SK-N-SH treated with all-trans-retinoic acid at 6 μM for 48 hours (cell line): ENCODE results near the gene MIGA1.

Experiments used
- ATAC-seq: fragments of 200-7000 bp; cut with Tn5 transposase; 3 replicates; pipeline ENCODE4 v1.9.1; 2020; ENCODE audit warnings: mild to moderate bottlenecking, moderate library complexity
- CREB5 ChIP-seq: fragments of 250-450 bp; sonication (Bioruptor Pico); IDR thresholded peaks from 2 replicates; pipeline ENCODE4 v1.5.1; 2020; ENCODE audit warnings: low read depth, mild to moderate bottlenecking, moderate library complexity
- CSDC2 ChIP-seq: fragments of 250-450 bp; sonication (Bioruptor Pico); IDR thresholded peaks from 2 replicates; pipeline ENCODE4 v1.5.0; 2020; ENCODE audit warnings: mild to moderate bottlenecking, moderate library complexity
- CSRNP3 ChIP-seq: fragments of 250-450 bp; sonication (Bioruptor Pico); IDR thresholded peaks from 2 replicates; pipeline ENCODE4 v1.5.1; 2021; ENCODE audit warnings: mild to moderate bottlenecking, moderate library complexity
- ESRRG ChIP-seq: fragments of 250-450 bp; sonication (Bioruptor Pico); IDR thresholded peaks from 2 replicates; pipeline ENCODE4 v1.6.1; 2021; ENCODE audit warnings: mild to moderate bottlenecking
- GLIS3 ChIP-seq: fragments of 250-450 bp; sonication (Bioruptor Pico); IDR thresholded peaks from 2 replicates; pipeline ENCODE4 v1.5.0; 2020; ENCODE audit warnings: mild to moderate bottlenecking, moderate library complexity
- ISL1 ChIP-seq: fragments of 250-450 bp; sonication (Bioruptor Pico); IDR thresholded peaks from 2 replicates; pipeline ENCODE4 v2.1.2; 2022; ENCODE audit warnings: mild to moderate bottlenecking, moderate library complexity
- OSR1 ChIP-seq: fragments of 250-450 bp; sonication (Bioruptor Pico); IDR thresholded peaks from 2 replicates; pipeline ENCODE4 v1.8.0; 2022; ENCODE audit warnings: moderate library complexity, mild to moderate bottlenecking, inconsistent platforms
- POU6F1 ChIP-seq: fragments of 250-450 bp; sonication (Bioruptor Pico); IDR thresholded peaks from 2 replicates; pipeline ENCODE4 v1.8.0; 2021; ENCODE audit warnings: low read depth, mild to moderate bottlenecking, moderate library complexity, borderline replicate concordance
- SNAI2 ChIP-seq: fragments of 250-450 bp; sonication (Bioruptor Pico); IDR thresholded peaks from 2 replicates; pipeline ENCODE4 v1.5.0; 2020; ENCODE audit warnings: mild to moderate bottlenecking, moderate library complexity
- TCF4 ChIP-seq: fragments of 250-450 bp; sonication (Bioruptor Pico); IDR thresholded peaks from 2 replicates; pipeline ENCODE4 v1.8.0; 2021; ENCODE audit warnings: mild to moderate bottlenecking, moderate library complexity, borderline replicate concordance
- TOX ChIP-seq: fragments of 250-450 bp; sonication (Bioruptor Pico); IDR thresholded peaks from 2 replicates; pipeline ENCODE4 v1.8.0; 2021; ENCODE audit warnings: mild to moderate bottlenecking, moderate library complexity, borderline replicate concordance
- TSHZ2 ChIP-seq: fragments of 250-450 bp; sonication (Bioruptor Pico); IDR thresholded peaks from 2 replicates; pipeline ENCODE4 v1.5.0; 2020; ENCODE audit warnings: mild to moderate bottlenecking, moderate library complexity
- ZC3H10 ChIP-seq: fragments of 250-450 bp; sonication (Bioruptor Pico); IDR thresholded peaks from 2 replicates; pipeline ENCODE4 v1.5.1; 2021; ENCODE audit warnings: mild to moderate bottlenecking, moderate library complexity
- ZFP3 ChIP-seq: fragments of 250-450 bp; sonication (Bioruptor Pico); IDR thresholded peaks from 2 replicates; pipeline ENCODE4 v1.5.0; 2020; ENCODE audit warnings: mild to moderate bottlenecking, moderate library complexity
- ZFP30 ChIP-seq: fragments of 450-650 bp; formaldehyde crosslinking; IDR thresholded peaks from 2 replicates; pipeline ENCODE4 v1.5.0; 2022; ENCODE audit warnings: mild to moderate bottlenecking, moderate library complexity
- ZNF70 ChIP-seq: fragments of 450-650 bp; formaldehyde crosslinking; IDR thresholded peaks from 2 replicates; pipeline ENCODE4 v1.5.0; 2020; ENCODE audit warnings: mild to moderate bottlenecking, moderate library complexity
- ZNF8 ChIP-seq: fragments of 450-650 bp; formaldehyde crosslinking; IDR thresholded peaks from 2 replicates; pipeline ENCODE4 v1.5.0; 2020; ENCODE audit warnings: mild to moderate bottlenecking, moderate library complexity

MIGA1 gene

DNA sequence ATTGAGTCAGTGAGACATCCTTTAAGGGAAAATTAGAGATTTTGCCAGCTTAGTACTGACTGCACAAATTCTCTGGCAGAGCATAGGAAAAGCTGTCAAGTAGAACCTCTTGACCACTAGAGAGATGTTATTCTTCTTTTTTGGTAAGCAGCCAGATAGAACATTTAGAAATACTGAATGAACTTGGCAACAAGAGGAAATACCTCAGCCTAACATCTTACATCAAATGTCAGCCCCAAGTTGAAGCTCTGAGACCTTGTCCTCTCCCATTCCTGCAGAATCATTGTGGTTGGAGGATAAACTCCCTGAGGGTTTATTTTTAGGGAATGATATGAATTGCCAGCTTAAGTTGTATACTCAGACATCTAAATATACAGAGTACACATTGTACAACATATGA lies 53.5 kb downstream of the MIGA1 start:
- peak; percentile 86 for ATAC-seq
- peak; percentile 92 for TF ChIP-seq ISL1 (CRISPR knock-in tag)
- TF ChIP-seq ZFP30 (CRISPR knock-in tag): no peak

DNA sequence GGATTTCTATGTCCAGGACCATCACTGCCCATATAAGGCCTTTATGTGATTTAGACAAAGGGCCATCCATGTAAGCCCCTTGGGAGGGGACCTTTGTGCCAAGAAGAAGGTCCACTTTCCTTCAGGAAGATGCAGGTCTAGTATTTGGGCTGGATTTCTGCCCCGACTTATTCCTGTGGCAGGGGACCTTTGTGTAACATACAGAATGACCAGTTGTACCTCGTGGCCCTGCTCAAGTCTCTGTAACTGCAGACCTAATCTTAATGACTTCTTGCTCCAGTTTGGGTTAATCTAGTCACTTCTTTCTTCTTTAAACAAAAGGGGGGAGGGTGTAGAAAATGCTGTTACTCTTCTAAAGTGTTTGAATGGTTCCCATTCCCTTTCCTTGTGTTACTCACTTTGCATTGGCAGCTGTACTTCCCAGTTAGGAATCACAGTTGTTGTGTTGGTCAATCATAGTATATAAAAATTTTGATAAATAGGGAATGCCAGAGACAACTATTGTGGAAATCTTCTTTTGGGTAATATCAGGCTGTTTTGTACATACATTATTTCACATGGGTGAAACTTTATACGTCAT lies 54.2 kb downstream of the MIGA1 start:
- no peak for ATAC-seq
- TF ChIP-seq GLIS3 (CRISPR knock-in tag) (no peak), POU6F1 (no peak), ZFP3 (CRISPR knock-in tag) (no peak), ZFP30 (CRISPR knock-in tag) (no peak), TSHZ2 (no peak), ESRRG (CRISPR knock-in tag) (no peak), TCF4 (no peak), CREB5 (CRISPR knock-in tag) (no peak), SNAI2 (CRISPR knock-in tag) (no peak), OSR1 (CRISPR knock-in tag) (no peak), ZNF8 (CRISPR knock-in tag) (no peak), CSRNP3 (CRISPR knock-in tag) (no peak), ZNF70 (CRISPR knock-in tag) (no peak)

GRCh38 chr1:77834771-77835334 lies 55.4 kb downstream of the MIGA1 start:
- TF ChIP-seq ISL1 (CRISPR knock-in tag) (peak; percentile 89), CSDC2 (CRISPR knock-in tag) (0 out of 2 replicates have a peak, but pooled peaks have one; percentile 50), SNAI2 (CRISPR knock-in tag) (no peak), ZFP3 (CRISPR knock-in tag) (no peak)
- peak; percentile 47 for ATAC-seq

- TF ChIP-seq CSRNP3 (CRISPR knock-in tag) (no peak), TOX (CRISPR knock-in tag) (no peak), ZFP3 (CRISPR knock-in tag) (no peak), ESRRG (CRISPR knock-in tag) (no peak), ISL1 (CRISPR knock-in tag) (no peak)
Observed at GRCh38 chr1:77841574-77841973, 62.1 kb downstream of the MIGA1 start.

GRCh38 chr1:77845951-77846350 lies 66.5 kb downstream of the MIGA1 start:
- ATAC-seq: no peak
- TF ChIP-seq POU6F1: no peak
- no peak for TF ChIP-seq ZC3H10 (CRISPR knock-in tag)

More at GRCh38 chr1:77841574-77841973, 62.1 kb downstream of the MIGA1 start:
- ATAC-seq: no peak
